Measurements from ENCODE around the gene FMN2. TPM values are rescaled to one million over a fixed set of nuclear protein-coding genes. Genes with fewer than 3 reads are reported as not detected.
"Not testable (repeated sequence)": the region's sequence is repeated elsewhere in the genome, so short reads cannot be mapped to it uniquely, and the experiment has no call there.

FMN2 gene
- total RNA-seq, 1 donor from 2014 or later = not detected

DNA sequence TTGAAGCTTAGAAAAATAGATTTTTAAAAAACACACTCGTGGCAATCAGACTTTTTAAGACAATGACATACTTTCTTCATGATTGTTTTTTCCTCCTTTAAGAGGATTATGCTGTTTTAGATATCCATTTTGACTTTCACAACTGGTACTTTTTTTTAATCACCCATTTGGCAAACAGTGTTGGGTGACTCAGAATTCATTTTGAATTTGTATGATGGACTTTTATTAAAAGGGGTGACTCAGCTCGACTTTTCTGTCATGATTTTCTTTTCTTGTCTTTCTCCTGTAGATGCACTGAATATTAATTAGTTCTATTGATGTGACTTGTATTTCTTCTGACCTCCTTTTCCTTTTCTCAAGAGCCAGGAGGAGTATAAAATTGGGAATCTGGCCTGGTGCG lies 44.7 kb downstream of the FMN2 start:
- intact Hi-C loops (cut with micrococcal nuclease) = no loop called here

DNA sequence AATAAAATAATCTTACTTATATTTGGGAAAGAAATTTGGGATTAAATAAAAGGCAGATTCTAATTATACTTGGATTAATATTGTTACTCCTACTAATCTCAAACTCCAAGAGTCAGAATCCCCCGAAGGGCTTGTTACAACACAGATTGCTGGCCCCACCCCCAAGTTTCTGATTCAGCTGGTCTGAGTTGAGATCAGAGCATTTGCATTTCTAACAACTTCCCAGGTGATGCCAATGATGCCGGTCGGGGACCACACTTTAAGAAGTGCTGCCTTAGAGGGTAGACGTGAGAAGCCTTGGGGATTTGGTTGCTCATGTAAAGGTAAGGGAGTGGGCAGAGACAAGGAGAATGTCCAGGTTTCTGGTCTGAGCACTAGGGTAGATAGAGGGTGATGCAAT lies 47.2 kb downstream of the FMN2 start:
- intact Hi-C loops (cut with micrococcal nuclease) = no loop called here

DNA sequence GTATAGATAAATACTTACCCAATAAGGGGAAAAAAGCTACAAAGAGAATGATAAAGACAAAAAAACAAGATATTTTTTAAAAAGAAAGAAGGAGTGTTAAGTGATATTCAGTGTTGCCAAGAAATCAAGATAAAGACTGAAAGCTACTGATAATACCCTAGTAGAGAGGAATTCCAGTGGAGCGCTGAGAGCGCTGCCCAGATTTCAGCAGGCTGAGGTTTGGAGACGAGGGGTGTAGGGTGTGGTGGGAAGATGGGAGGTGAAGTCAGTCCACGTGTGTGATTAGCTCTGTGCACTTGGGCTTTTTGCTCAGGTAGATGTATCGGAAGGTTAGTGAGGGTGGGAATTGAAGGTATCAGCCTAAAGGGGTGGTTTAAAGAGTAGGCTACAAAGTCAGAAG lies 47.8 kb downstream of the FMN2 start:
- intact Hi-C loops (cut with micrococcal nuclease) = no loop called here

DNA sequence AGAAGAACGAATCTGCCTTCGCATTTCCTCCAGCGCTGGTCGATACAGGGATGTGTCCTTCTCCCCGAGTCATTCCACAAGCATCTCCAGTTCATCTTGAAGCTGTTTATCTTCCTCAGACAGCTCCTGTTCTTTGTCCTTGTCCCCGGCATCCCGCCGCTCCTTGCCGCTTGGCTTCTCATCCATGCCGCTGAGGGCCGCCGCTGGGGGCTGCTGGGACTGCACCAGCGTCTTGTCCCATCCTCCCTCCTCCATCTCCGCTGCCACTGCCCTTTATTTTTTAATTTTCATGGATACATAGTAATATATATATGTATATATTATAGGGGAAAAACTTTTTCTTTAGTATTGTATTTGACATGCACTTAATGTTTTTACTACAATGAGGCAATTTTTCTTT lies 53.4 kb downstream of the FMN2 start:
- intact Hi-C loops (cut with micrococcal nuclease) = no loop called here

DNA sequence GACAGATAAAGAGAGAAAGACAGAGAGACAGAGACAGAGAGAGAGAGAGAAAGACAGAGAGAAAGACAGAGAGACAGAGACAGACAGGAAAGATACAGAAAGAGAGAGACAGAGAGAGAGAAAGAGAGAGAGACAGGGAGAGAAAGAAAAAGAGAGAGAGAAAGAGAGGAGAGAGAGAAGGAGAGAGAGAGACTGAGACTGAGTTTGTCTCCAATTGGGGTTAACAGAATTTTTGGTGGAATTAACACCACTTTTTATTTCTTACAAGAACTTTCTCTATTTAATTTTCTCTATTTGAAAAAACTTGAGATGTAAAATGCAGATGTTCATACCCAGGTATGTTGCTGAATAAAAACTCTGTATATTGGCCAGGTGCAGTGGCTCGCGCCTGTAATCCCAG lies 56.6 kb downstream of the FMN2 start:
- intact Hi-C loops (cut with micrococcal nuclease) = no loop called here

DNA sequence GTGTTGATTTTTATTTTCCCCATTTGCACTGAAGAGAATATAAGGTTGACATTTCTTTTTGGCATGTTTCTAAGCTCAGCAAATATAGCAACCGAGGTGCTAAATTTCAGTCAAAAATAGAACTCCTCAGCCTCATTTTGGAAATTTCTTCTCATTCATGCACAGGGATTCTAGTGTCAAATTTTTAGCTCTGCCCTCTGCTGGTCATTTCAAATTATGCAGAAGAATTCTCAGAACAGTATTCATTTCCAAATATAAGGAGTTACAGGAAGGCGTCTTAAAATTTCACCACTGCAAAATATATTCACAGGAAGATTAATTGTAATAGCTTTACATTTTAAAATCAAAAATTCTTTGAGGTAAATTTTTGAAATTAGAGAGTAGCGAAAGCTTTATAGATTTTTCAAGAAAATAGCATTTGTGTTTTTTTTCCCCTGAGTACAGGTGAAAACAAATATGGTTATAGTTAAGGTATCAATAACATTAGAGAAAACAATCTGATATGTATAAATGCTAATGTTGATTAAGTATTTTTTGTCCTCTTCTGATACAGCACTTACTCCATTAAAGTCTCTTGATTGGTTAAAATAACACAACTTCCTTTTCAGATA lies 57.9 kb downstream of the FMN2 start:
- intact Hi-C loops (cut with micrococcal nuclease) = loop anchor here (1.0 kb wide), 1 partner anchor 122 kb away; no protein-coding TSS in a partner anchor

DNA sequence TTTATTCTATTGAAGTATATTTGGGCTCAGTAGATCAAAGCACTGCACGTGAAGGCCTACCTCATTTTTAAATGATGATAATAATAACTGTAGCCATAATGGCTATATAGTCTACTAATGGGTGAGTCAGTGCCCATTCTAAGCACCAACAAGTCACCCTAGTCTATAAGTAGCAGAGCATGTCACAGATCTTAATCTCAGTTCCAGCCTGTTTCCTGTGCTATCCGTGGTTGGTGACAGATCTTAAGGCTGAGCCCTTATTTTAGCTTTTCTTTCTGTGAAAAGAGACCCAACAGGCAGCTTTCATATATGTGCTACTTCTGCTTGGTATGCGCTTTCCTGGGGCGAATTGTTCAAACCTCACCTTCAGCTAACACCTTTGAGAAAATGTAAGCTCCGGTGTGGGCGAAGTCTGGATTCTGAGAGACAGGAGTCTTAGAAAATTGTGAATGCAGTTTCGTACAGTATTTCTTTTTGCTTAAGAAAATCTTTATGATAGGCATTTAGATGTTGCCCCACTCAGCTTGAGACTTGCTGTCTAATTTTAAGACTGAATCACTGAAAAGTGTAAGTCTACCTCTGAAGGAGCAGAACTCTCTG lies 59.6 kb downstream of the FMN2 start:
- intact Hi-C loops (cut with micrococcal nuclease) = no loop called here

DNA sequence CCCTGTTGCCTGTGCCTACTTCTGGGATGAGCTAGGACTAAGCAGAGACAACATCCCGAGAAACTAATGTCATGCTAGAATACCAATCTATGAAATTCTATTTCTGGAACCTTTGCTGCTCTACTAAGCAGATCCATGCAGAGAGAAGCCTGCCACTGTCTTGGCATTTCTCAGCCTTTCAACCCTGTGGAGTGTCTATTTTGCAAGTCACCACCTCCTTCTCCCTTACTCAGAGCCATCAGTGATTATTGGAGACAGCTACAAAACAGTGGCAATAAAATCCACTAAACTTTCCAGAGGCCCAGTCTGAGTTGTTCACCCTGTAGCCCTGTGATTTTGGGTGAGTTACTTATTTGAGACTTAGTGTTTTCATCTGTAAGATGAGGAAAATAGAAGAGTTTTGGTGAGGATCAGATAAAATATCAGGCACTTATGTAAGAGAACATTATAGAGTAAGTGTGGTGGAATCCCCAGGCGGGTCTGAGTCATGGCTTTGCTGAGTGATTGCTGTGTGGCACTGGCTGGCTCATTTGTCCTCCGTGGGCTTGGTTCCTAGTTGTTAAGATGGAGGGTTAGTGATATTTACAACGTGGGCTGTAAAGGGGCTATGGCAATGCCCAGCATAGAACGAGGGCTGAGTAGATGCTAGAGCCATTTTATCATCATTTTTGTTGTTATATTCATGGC lies 61.1 kb downstream of the FMN2 start:
- intact Hi-C loops (cut with micrococcal nuclease) = no loop called here

DNA sequence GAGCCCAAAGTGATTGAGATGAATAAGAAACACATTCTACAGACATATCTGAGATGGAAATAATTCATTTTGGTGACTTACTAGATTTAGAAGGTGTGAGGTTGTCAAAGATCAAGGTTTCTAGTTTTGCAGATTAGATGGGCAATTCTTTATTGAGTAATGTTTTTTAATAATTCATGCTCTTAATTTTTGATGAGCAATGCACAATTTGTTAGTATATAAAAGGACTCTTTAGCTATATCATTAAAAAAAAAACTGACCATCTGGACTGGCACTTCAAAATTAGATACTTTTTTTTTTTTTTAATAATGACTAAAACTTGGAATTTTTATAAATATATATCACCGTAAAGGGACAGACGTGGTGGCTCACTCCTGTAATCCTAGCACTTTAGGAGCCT lies 63.9 kb downstream of the FMN2 start:
- intact Hi-C loops (cut with micrococcal nuclease) = no loop called here

DNA sequence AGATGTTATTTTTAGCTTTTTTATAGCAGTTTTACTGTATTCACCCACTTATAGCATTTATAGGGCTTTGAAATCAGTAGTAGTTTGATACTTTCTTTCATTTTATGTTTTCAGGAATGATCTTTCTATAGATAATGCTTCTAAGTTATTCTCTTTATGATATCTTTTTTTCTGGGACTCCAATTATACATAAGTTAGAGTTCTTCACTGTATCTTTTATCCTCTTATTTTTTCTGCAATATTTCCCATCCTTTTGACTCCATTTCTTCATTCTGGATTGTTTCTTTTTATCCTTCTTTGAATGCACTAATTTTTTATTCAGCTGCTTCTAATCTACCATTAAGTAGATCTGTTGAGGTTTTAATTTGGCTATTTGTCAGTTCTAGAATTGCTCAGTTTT lies 73.1 kb downstream of the FMN2 start:
- intact Hi-C loops (cut with micrococcal nuclease) = no loop called here

DNA sequence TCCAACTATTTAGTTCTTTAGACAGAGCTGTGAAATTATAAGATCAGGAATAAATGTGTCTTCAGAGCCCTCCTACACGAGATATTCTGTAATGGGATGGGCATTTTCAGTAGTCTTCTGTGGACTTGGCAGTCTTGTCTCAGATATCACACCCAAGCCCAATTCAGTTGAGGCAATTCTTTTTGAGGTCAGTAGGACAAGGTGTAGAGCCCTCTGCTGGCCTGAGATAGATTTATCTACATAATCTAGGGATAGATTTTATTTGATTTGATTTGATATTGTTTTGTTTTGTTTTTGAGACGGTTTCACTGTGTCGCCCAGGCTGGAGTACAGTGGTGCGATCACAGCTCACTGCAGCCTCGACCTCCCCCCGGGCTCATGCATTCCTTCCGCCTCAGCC lies 77.5 kb downstream of the FMN2 start:
- intact Hi-C loops (cut with micrococcal nuclease) = no loop called here

DNA sequence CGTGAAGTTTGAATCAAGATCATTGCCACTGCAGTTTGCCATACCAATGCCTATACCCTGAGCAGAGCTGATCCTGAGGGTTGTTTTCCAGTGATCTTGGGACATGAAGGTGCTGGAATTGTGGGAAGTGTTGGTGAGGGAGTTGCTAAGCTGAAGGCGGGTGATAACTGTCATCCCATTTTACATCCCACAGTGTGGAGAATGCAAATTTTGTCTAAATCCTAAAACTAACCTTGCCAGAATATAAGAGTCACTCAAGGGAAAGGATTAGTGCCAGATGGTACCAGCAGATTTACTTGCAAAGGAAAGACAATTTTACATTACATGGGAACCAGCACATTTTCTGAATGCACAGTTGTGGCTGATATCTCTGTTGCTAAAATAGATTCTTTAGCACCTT lies 78.6 kb downstream of the FMN2 start:
- intact Hi-C loops (cut with micrococcal nuclease) = no loop called here

DNA sequence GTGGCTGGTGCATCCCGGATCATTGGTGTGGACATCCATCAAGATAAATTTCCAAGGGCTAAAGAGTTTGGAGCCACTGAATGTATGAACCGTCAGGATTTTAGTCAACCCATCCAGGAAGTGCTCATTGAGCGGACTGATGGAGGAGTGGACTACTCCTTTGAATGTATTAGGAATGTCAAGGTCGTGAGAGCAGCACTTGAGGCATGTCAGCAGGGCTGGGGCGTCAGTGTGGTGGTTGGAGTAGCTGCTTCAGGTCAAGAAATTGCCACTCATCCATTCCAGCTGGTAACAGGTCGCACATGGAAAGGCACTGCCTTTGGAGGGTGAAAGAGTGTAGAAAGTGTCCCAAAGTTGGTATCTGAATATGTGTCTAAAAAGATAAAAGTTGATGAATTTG lies 79.1 kb downstream of the FMN2 start:
- intact Hi-C loops (cut with micrococcal nuclease) = no loop called here

DNA sequence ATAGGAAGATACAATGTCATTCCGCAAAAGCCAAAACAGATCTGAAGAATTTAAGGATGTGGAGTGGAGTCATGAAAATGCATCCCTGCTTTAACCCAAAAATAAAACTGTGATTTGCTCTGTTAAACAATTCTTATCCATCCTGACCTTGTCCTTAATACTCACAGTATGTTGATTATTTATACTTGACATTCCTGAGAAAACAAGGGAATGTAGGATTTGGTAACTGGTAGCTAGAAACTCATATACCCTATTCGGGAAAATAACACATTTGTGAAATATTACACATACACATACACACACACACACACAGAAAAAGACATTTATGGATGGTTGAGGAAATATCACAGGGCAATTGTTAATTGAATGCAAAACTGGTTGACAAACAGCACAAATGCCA lies 80.2 kb downstream of the FMN2 start:
- intact Hi-C loops (cut with micrococcal nuclease) = no loop called here

DNA sequence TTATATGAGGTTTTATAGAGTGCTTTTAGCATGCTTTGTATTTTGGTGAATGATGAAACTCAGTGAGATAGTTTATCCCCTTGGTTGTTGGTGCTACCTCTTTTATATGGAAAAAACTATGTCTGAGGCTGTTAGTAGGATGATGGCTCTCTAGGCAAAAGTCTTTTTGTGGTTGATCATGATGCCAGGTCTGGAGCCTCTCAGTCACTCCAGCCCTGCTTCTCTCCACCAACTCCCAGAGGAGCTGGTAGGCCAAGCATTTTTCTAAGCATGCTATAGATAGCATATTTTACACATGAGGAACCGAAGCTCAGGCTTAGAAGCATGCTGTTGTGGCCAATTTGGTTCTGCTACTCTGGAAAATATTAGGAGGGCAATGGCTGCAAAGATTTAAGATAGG lies 82.2 kb downstream of the FMN2 start:
- intact Hi-C loops (cut with micrococcal nuclease) = no loop called here

DNA sequence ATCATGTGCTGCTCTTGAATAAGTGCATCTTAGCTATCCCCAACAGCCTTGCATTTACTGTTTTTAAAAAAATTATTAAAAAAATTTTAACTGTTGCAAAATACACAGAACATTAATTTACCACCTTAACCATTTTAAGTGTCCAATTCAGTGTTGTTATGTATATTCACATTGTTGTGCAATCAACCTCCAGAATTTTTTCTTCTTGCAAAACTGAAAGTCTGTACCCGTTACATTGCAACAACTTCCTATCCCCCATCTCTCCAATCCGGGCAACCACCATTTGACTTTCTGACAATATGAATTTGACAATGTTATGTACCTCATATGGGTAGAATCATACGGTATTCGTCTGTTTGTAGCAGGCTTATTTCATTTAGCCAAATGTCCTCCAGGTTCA lies 83.1 kb downstream of the FMN2 start:
- intact Hi-C loops (cut with micrococcal nuclease) = no loop called here

DNA sequence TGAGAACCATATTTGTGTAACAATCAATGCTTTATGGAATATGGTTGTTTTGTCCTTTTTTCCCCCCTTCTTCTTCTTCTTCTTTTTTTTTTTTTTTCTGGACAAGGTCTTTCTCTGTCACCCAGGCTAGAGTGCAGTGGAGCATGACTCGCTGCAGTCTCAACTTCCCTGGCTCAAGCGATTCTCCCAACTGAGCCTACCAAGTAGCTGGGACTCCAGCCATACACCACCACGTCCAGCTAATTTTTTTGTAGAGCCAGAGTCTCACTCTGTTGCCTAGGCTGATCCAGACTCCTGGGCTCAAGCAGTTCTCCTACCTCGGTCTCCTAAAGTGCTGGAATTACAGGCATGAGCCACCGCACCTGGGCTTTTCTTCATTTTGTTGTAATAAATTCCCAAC lies 86.7 kb downstream of the FMN2 start:
- intact Hi-C loops (cut with micrococcal nuclease) = no loop called here

DNA sequence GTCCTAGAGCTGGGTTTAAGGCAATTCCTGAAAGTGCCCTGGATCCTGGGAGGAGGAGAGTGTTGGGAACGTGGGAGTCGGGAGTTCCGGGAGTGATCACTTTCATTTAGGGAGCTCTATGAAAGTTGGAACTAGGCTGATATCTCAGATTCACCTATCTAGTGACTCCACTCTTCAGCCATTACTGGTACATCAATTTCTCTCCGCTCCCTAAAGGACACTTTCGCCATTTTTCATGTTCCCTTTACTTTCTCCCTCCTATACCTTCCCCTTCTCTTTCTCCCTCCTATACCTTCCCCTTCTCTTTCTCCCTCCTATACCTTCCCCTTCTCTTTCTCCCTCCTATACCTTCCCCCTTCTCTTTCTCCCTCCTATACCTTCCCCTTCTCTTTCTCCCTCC lies 93.0 kb downstream of the FMN2 start:
- intact Hi-C loops (cut with micrococcal nuclease) = not testable (repeated sequence)

DNA sequence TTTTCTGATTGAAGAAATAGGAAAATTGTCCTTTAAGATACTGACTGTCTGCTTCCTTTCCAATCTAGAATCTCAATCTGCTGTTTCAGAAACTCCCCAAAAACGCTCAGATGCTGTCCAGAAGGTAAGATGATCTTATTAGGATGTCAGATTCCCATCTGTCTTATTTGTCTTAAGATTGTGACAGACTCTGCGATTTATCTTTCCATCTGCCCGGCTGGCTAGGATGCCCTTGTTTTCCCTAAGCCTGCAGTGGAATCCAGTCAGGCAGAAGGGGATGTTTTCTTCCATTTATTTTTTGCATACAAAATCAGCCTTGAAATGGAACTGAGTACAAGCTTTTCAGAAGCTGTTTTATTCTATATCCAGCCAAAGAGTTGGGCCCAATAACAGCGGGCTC lies 96.5 kb downstream of the FMN2 start:
- intact Hi-C loops (cut with micrococcal nuclease) = no loop called here

DNA sequence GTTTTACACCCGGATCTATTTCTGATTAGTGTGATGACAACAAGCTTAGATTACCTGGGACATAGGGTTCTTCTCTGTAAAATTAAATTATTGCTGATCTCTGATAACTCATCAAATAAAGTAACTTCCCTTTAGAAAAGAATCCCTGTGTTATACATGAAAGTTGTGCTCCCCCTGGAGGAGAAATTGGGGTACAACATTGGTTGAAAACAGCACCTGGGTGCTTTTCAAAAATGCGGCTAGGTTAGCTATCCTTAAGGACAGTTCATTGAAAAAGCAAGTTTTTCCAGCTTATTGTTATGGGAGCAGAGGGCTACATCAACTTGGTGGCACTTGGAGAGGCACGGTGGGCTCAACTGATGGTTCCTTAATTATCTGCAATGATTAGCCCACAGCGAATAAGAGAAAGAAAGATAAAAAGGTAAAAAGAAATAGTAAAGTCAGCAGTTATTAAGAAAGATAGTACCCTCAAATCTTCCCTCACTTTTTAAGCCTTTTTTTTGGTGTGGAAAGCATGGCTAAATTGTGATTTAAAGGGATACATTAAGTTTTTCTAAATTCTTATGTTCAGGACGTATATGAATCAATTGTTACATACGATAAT lies 97.8 kb downstream of the FMN2 start:
- intact Hi-C loops (cut with micrococcal nuclease) = loop anchor here (1.0 kb wide), 1 partner anchor 163 kb away; no protein-coding TSS in a partner anchor

DNA sequence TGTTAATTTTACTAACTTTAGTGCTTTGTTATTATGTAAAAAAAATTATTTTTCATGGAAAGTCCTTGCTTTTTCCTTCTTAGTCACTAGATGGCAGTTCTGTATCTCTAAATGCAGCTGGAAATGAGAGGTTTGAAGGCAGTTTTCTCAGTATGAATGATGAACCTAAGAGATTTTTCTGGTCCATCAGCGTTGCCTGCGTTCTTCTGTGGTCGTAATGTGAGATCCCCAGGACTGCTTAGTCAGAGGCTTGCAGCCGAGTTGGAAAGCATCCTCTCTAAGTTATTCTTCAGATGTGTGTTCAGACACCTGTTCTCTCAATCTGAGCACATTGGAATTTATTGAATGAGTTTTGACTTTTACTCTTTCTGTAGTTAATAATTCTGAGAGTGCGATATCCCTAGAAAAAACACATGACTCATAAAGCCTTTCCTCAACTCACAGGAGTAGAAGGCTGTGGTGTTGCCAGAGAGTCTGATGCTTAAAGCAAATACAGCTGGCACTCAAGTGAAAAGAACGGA lies 99.3 kb downstream of the FMN2 start:
- intact Hi-C loops (cut with micrococcal nuclease) = loop anchor here (5.0 kb wide), 1 partner anchor 421 kb away; the partner anchor contains the start of gene GREM2

DNA sequence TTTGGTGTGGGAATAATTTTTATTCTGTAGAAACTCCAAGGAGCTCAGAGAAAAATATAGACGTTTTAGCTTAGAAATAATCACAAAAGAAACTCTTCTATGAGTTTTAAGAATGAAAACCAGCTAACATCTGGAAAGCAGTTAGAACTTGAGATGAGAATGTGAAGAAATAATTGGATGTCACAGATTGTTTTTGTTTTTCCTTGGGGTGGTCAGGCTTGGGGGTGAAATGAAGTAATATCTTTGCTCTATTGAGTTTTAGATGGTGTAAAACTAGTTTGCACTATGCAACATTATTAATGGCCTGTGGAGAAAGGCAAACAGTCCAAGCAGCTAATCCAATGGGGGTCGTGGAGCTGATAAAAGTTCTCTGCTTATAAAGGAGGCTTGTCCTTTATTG lies 101.2 kb downstream of the FMN2 start:
- intact Hi-C loops (cut with micrococcal nuclease) = loop anchor here (5.0 kb wide), 1 partner anchor 419 kb away; the partner anchor contains the start of gene GREM2

Measured in T-helper 2 cell treated with Interferon-gamma antibody and Interleukin-4, amounts not matched to agents 100 ng/mL and 5 ng/mL, for 36 hours (primary cell).